Measurements from ENCODE around the gene MYL6. TPM values are rescaled to one million over a fixed set of nuclear protein-coding genes. Genes with fewer than 3 reads are reported as not detected.

The MYL6 gene
- total RNA-seq, 1 experiment from 2014 or later, result 554 TPM

- H3K27me3 ChIP-seq (ENCODE audit: insufficient read depth, low read length), result no peaks in the 10 kb centered on the region
Observed at GRCh38 chr12:56119361-56119796, 38.8 kb upstream of the MYL6 start.

More at GRCh38 chr12:56119361-56119796, 38.8 kb upstream of the MYL6 start:
- Histone ChIP-seq H3K4me3 (replicated peaks in 1 of 2; ENCODE audit: low read depth in 1 of 2, low read length in 2 of 2) (peak overlapping the region; percentile 76 to 80), H3K9me2 (ENCODE audit: insufficient read depth) (no peaks in the 10 kb centered on the region), H3K4me2 (ENCODE audit: low read length) (peak overlapping the region; percentile 88), H3K9me3 (ENCODE audit: control insufficient read depth in 1 of 2, insufficient read depth in 1 of 2, low read depth in 1 of 2, low read length in 2 of 2) (no peaks in the 10 kb centered on the region), H3K9ac (ENCODE audit: low read length) (peak overlapping the region; percentile 80), H4K20me1 (ENCODE audit: insufficient read depth) (no peaks in the 10 kb centered on the region), H3K27ac (ENCODE audit: low read depth, low read length) (peak overlapping the region; percentile 93), H3K4me1 (ENCODE audit: control insufficient read depth in 1 of 2, insufficient read depth in 2 of 2, low read length in 2 of 2) (peaks cover 23 to 34% of the 10 kb centered on the region in 2 experiments), H3K79me2 (ENCODE audit: insufficient read depth, low read length) (peaks cover 18% of the 10 kb centered on the region), H3K36me3 (ENCODE audit: control insufficient read depth in 1 of 2, insufficient read depth in 2 of 2, low read length in 2 of 2) (peaks cover 4 to 28% of the 10 kb centered on the region in 2 experiments; a peak in 3 of 4 replicates), H2AFZ (ENCODE audit: low read depth, low read length, poor library complexity, severe bottlenecking) (no peak overlapping the region)
- RAD21 ChIA-PET (ENCODE audit: low non-redundant PET in 1 of 2, low total read pairs in 2 of 2, uncharacterized antibody in 2 of 2, unreplicated experiment in 2 of 2), result interaction anchor here in 1 of 2 experiments (0.6 kb wide), 1 partner anchor 71 kb away, joined by 6 read pairs; no protein-coding TSS in a partner anchor
- no TSS peak for BruUV-seq (replicated peaks)
- CTCF ChIA-PET, result interaction anchor here (2.9 to 3.3 kb wide), 2 partner anchors 8 to 70 kb away, joined by 24 to 29 read pairs; partner anchors contain the start of genes ESYT1 and SMARCC2
- TF ChIP-seq, protein P1, sequence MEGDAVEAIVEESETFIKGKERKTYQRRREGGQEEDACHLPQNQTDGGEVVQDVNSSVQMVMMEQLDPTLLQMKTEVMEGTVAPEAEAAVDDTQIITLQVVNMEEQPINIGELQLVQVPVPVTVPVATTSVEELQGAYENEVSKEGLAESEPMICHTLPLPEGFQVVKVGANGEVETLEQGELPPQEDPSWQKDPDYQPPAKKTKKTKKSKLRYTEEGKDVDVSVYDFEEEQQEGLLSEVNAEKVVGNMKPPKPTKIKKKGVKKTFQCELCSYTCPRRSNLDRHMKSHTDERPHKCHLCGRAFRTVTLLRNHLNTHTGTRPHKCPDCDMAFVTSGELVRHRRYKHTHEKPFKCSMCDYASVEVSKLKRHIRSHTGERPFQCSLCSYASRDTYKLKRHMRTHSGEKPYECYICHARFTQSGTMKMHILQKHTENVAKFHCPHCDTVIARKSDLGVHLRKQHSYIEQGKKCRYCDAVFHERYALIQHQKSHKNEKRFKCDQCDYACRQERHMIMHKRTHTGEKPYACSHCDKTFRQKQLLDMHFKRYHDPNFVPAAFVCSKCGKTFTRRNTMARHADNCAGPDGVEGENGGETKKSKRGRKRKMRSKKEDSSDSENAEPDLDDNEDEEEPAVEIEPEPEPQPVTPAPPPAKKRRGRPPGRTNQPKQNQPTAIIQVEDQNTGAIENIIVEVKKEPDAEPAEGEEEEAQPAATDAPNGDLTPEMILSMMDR (IDR thresholded peaks at IDR 0.05 in 2 of 3, conservative IDR thresholded peaks at IDR 0.05 in 1 of 3; ENCODE audit: borderline replicate concordance in 1 of 3, insufficient read depth in 1 of 3, low read depth in 2 of 3, low read length in 2 of 3), result peak in 2 of 3 experiments; percentile 77 to 84; a peak in 4 of 6 replicates
- TF ChIP-seq YY1 (IDR thresholded peaks at IDR 0.05; ENCODE audit: extremely low read depth, insufficient replicate concordance, low read depth, low read length), result peak; percentile 37
- TF ChIP-seq TCF7L2 (IDR thresholded peaks at IDR 0.05; ENCODE audit: borderline replicate concordance, extremely low read depth, insufficient read depth, insufficient read length), result no peak
- peak; percentile 19 for ATAC-seq
- POLR2A ChIA-PET, result interaction anchor here (0.9 to 2.9 kb wide), 5 partner anchors 9 to 103 kb away, joined by 3 to 42 read pairs (median 5); partner anchors contain the start of genes ESYT1, PA2G4, RNF41 and SMARCC2
- intact Hi-C loops (cut with micrococcal nuclease), result loop anchor here (1.0 to 10.0 kb wide), 9 partner anchors 39 to 517 kb away; partner anchors contain the start of genes COQ10A, CS, MYL6 and NABP2
- DNase-seq (ENCODE audit: low read depth, low spot score), result peak; percentile 82

Data from HCT116 (cell line).